Measurements from ENCODE around the gene OTUB1. TPM values are rescaled to one million over a fixed set of nuclear protein-coding genes. Genes with fewer than 3 reads are reported as not detected.

OTUB1 gene
- total RNA-seq, 4 donors from 2014 or later = 57.7 to 70.5 (median 65.4) TPM

DNA sequence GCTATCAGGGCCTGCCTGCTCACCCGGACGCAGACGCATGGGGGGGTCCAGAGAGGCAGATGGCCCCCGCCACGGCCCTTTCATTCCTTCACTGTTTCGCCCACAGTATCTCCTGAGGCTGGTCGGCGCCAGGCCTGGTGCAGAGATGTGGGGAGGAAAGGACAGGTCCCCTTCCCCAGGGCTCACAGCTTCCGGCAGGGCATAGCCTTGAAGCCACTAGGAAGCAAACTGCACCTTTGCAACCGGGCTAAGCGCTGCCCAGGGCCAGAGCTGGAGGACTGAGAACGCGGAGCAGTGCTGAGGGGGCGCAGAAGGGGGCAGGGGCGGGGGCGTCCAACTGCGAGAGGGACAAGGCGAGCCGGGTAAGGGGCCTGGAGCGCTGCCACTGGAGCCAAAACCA lies 29.3 kb downstream of the OTUB1 start:
- DNase-seq (ENCODE audit: extremely low spot score) = no peak
- 92% methylated on average over 14 of the region's 20 CpGs for WGBS
- Histone ChIP-seq H3K27ac (replicated peaks in 1 of 4) (no peak overlapping the region), H3K4me1 (peaks cover 0 to 21% (median 0%) of the 10 kb centered on the region in 4 donors), H3K27me3 (no peaks in the 10 kb centered on the region), H3K36me3 (no peaks in the 10 kb centered on the region), H3K4me3 (no peak overlapping the region), H3K9me3 (no peaks in the 10 kb centered on the region)
- intact Hi-C loops (cut with DNase I) = no loop called here
- TF ChIP-seq EP300 (IDR thresholded peaks at IDR 0.05) = no peak
- no peak for TF ChIP-seq POLR2AphosphoS5 (IDR thresholded peaks at IDR 0.05)
- TF ChIP-seq, protein P1, sequence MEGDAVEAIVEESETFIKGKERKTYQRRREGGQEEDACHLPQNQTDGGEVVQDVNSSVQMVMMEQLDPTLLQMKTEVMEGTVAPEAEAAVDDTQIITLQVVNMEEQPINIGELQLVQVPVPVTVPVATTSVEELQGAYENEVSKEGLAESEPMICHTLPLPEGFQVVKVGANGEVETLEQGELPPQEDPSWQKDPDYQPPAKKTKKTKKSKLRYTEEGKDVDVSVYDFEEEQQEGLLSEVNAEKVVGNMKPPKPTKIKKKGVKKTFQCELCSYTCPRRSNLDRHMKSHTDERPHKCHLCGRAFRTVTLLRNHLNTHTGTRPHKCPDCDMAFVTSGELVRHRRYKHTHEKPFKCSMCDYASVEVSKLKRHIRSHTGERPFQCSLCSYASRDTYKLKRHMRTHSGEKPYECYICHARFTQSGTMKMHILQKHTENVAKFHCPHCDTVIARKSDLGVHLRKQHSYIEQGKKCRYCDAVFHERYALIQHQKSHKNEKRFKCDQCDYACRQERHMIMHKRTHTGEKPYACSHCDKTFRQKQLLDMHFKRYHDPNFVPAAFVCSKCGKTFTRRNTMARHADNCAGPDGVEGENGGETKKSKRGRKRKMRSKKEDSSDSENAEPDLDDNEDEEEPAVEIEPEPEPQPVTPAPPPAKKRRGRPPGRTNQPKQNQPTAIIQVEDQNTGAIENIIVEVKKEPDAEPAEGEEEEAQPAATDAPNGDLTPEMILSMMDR (IDR thresholded peaks at IDR 0.05) = no peak
- no peak for TF ChIP-seq POLR2A (IDR thresholded peaks at IDR 0.05; ENCODE audit: low read depth)

- no peak for DNase-seq (ENCODE audit: extremely low spot score)
- TF ChIP-seq EP300 (IDR thresholded peaks at IDR 0.05) = no peak
- TF ChIP-seq, protein P1 (IDR thresholded peaks at IDR 0.05) = no peak
- no peak for TF ChIP-seq POLR2A (IDR thresholded peaks at IDR 0.05; ENCODE audit: low read depth)
- no peak for TF ChIP-seq POLR2AphosphoS5 (IDR thresholded peaks at IDR 0.05)
- Histone ChIP-seq H3K9me3 (no peaks in the 10 kb centered on the region), H3K27me3 (no peaks in the 10 kb centered on the region), H3K4me3 (no peak overlapping the region), H3K4me1 (peaks cover 0 to 21% (median 0%) of the 10 kb centered on the region in 4 donors), H3K36me3 (no peaks in the 10 kb centered on the region), H3K27ac (replicated peaks in 1 of 4) (no peak overlapping the region)
- 93% methylated on average over 28 of the region's 35 CpGs for WGBS
- intact Hi-C loops (cut with DNase I) = no loop called here
Observed at GRCh38 chr11:64015935-64016845, 30.0 kb downstream of the OTUB1 start.

DNA sequence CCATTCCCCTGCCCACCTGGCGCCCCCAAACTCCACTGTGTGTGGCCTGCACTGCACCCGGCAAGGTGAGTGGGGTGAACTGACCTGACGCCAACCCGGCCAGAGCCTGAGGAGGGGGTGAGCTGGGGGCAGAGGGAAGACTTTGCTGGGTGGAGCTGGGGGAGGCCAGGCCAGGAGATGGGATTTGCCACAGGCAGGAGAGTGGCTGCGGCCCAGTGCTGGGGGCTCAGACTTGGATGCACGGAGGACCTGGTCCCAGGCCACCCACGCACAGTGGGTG lies 31.6 kb downstream of the OTUB1 start:
- intact Hi-C loops (cut with DNase I) = no loop called here
- no peak for TF ChIP-seq POLR2A (IDR thresholded peaks at IDR 0.05; ENCODE audit: low read depth)
- TF ChIP-seq POLR2AphosphoS5 (IDR thresholded peaks at IDR 0.05) = no peak
- TF ChIP-seq EP300 (IDR thresholded peaks at IDR 0.05) = no peak
- TF ChIP-seq, protein P1 (IDR thresholded peaks at IDR 0.05) = no peak
- no peaks in the 10 kb centered on the region for H3K36me3 ChIP-seq
- DNase-seq (ENCODE audit: extremely low spot score) = no peak
- H3K27ac ChIP-seq (replicated peaks in 1 of 4) = no peak overlapping the region
- no peaks in the 10 kb centered on the region for H3K9me3 ChIP-seq
- no peaks in the 10 kb centered on the region for H3K27me3 ChIP-seq
- no peak overlapping the region for H3K4me3 ChIP-seq
- WGBS = 93% methylated on average over 4 of the region's 7 CpGs
- peaks cover 0 to 21% (median 0%) of the 10 kb centered on the region in 4 donors for H3K4me1 ChIP-seq

- Histone ChIP-seq H3K27ac (replicated peaks in 1 of 4) (no peak overlapping the region), H3K36me3 (no peaks in the 10 kb centered on the region), H3K4me1 (peaks cover 0 to 21% (median 0%) of the 10 kb centered on the region in 4 donors), H3K9me3 (no peaks in the 10 kb centered on the region), H3K4me3 (no peak overlapping the region), H3K27me3 (no peaks in the 10 kb centered on the region)
- intact Hi-C loops (cut with DNase I) = no loop called here
- no peak for TF ChIP-seq EP300 (IDR thresholded peaks at IDR 0.05)
- TF ChIP-seq, protein P1 (IDR thresholded peaks at IDR 0.05) = no peak
- TF ChIP-seq POLR2A (IDR thresholded peaks at IDR 0.05; ENCODE audit: low read depth) = no peak
- TF ChIP-seq POLR2AphosphoS5 (IDR thresholded peaks at IDR 0.05) = no peak
- DNase-seq (ENCODE audit: extremely low spot score) = no peak
- WGBS = 96% methylated on average over 5 of the region's 8 CpGs
Observed at GRCh38 chr11:64018310-64018709, 32.1 kb downstream of the OTUB1 start.

All from esophagus muscularis mucosa (tissue), 4 donors.